HEK293 (cell line): Measurements from ENCODE around the gene HSFX4.
"Not testable (repeated sequence)": the region's sequence is repeated elsewhere in the genome, so short reads cannot be mapped to it uniquely, and the experiment has no call there.

ENCODE experiments used
- CTCF ChIA-PET: fragments of 350-600 bp; formaldehyde crosslinking; extraction: SDS; loops from one replicate; lab custom pipeline; 2021; ENCODE audit warnings: antibody characterized with exemption; lab: Yijun Ruan, JAX
- POLR2A ChIA-PET: fragments of 300-600 bp; formaldehyde crosslinking; extraction: SDS; loops from one replicate; lab custom pipeline; 2020; ENCODE audit warnings: antibody characterized with exemption, inconsistent platforms; lab: Yijun Ruan, JAX
- H3K27ac ChIP-seq: fragments of 200-500 bp; sonication (Bioruptor generic); 2 replicates; pipeline ENCODE4 v1.5.1; 2014; ENCODE audit warnings: low read depth, low read length, control low read depth, inconsistent platforms; ENCODE audit errors: extremely low read depth
- H3K36me3 ChIP-seq, 2 experiments: fragments of 200-500 bp in 1 of 2; sonication (Bioruptor generic) in 1 of 2; 1 replicate in 1 of 2; 2 replicates in 1 of 2; pipeline ENCODE4 v1.5.1; 2014 to 2017; ENCODE audit warnings: inconsistent platforms in 2 of 2, low read length in 2 of 2; ENCODE audit not compliant: control insufficient read depth in 2 of 2, insufficient read depth in 1 of 2
- H3K4me1 ChIP-seq: fragments of 200-500 bp; sonication (Bioruptor generic); 2 replicates; pipeline ENCODE4 v1.5.1; 2014; ENCODE audit warnings: mild to moderate bottlenecking, low read length, inconsistent platforms; ENCODE audit not compliant: control insufficient read depth, insufficient read depth
- H3K4me3 ChIP-seq: 2 replicates; pipeline ENCODE4 v1.5.1; 2011; ENCODE audit warnings: low read depth, mild to moderate bottlenecking, control low read depth, low read length, moderate library complexity
- H3K9me3 ChIP-seq: fragments of 200-500 bp; sonication (Bioruptor generic); 2 replicates; pipeline ENCODE4 v1.5.1; 2014; ENCODE audit warnings: low read depth, low read length, inconsistent platforms; ENCODE audit not compliant: control insufficient read depth, insufficient read depth
- BCL11A ChIP-seq: fragments of 450-650 bp; formaldehyde crosslinking; IDR thresholded peaks from 2 replicates; pipeline ENCODE4 v1.5.1; 2016; ENCODE audit warnings: low read depth, missing biosample characterization, missing genetic modification characterization
- EGR2 ChIP-seq: fragments of 450-650 bp; formaldehyde crosslinking; IDR thresholded peaks from 2 replicates; pipeline ENCODE4 v1.5.1; 2016; ENCODE audit warnings: low read depth, missing biosample characterization, missing genetic modification characterization
- GLIS1 ChIP-seq: fragments of 450-650 bp; formaldehyde crosslinking; IDR thresholded peaks from 2 replicates; pipeline ENCODE4 v1.5.1; 2016; ENCODE audit warnings: missing biosample characterization, missing genetic modification characterization
- IKZF3 ChIP-seq: fragments of 450-650 bp; IDR thresholded peaks from 2 replicates; pipeline ENCODE4 v1.5.0; 2018; ENCODE audit warnings: missing biosample characterization, mild to moderate bottlenecking, missing genetic modification characterization, moderate library complexity
- KLF16 ChIP-seq: fragments of 450-650 bp; formaldehyde crosslinking; IDR thresholded peaks from 2 replicates; pipeline ENCODE4 v1.5.1; 2017; ENCODE audit warnings: missing biosample characterization, missing genetic modification characterization
- KLF17 ChIP-seq: fragments of 450-650 bp; formaldehyde crosslinking; IDR thresholded peaks from 2 replicates; pipeline ENCODE4 v1.5.1; 2016; ENCODE audit warnings: missing biosample characterization, missing genetic modification characterization
- MYNN ChIP-seq: fragments of 450-650 bp; formaldehyde crosslinking; IDR thresholded peaks from 2 replicates; pipeline ENCODE4 v1.5.1; 2016; ENCODE audit warnings: missing biosample characterization, missing genetic modification characterization, borderline replicate concordance
- OSR2 ChIP-seq: fragments of 450-650 bp; formaldehyde crosslinking; IDR thresholded peaks from 2 replicates; pipeline ENCODE4 v1.5.1; 2016; ENCODE audit warnings: missing biosample characterization, missing genetic modification characterization
- RBAK ChIP-seq: fragments of 450-650 bp; formaldehyde crosslinking; IDR thresholded peaks from 2 replicates; pipeline ENCODE4 v1.5.1; 2016; ENCODE audit warnings: missing biosample characterization, missing genetic modification characterization
- REPIN1 ChIP-seq: fragments of 450-650 bp; formaldehyde crosslinking; IDR thresholded peaks from 2 replicates; pipeline ENCODE4 v1.5.1; 2017; ENCODE audit warnings: missing biosample characterization, missing genetic modification characterization, low read depth
- WT1 ChIP-seq: fragments of 450-650 bp; formaldehyde crosslinking; IDR thresholded peaks from 2 replicates; pipeline ENCODE4 v1.5.1; 2016; ENCODE audit warnings: missing biosample characterization, missing genetic modification characterization
- ZFP37 ChIP-seq: fragments of 450-650 bp; formaldehyde crosslinking; IDR thresholded peaks from 2 replicates; pipeline ENCODE4 v1.5.1; 2016; ENCODE audit warnings: missing biosample characterization, missing genetic modification characterization
- ZNF23 ChIP-seq: fragments of 450-650 bp; formaldehyde crosslinking; IDR thresholded peaks from 2 replicates; pipeline ENCODE4 v1.5.1; 2016; ENCODE audit warnings: missing biosample characterization, missing genetic modification characterization, borderline replicate concordance
- ZNF311 ChIP-seq: fragments of 450-650 bp; formaldehyde crosslinking; IDR thresholded peaks from 2 replicates; pipeline ENCODE4 v1.5.1; 2017; ENCODE audit warnings: missing biosample characterization, missing genetic modification characterization, borderline replicate concordance
- ZNF335 ChIP-seq: fragments of 450-650 bp; formaldehyde crosslinking; conservative IDR thresholded peaks from 2 replicates; pipeline ENCODE4 v1.5.1; 2016; ENCODE audit warnings: missing biosample characterization, missing genetic modification characterization
- ZNF350 ChIP-seq: fragments of 450-650 bp; formaldehyde crosslinking; IDR thresholded peaks from 2 replicates; pipeline ENCODE4 v1.5.0; 2017; ENCODE audit warnings: missing biosample characterization, mild to moderate bottlenecking, missing genetic modification characterization
- ZNF510 ChIP-seq: fragments of 450-650 bp; formaldehyde crosslinking; IDR thresholded peaks from 2 replicates; pipeline ENCODE4 v1.5.1; 2018; ENCODE audit warnings: mild to moderate bottlenecking, missing genetic modification characterization, missing biosample characterization; ENCODE audit not compliant: insufficient replicate concordance
- ZNF610 ChIP-seq: fragments of 450-650 bp; formaldehyde crosslinking; IDR thresholded peaks from 2 replicates; pipeline ENCODE4 v1.5.1; 2016; ENCODE audit warnings: missing biosample characterization, missing genetic modification characterization, borderline replicate concordance
- ZNF843 ChIP-seq: fragments of 450-650 bp; formaldehyde crosslinking; IDR thresholded peaks from 2 replicates; pipeline ENCODE4 v1.5.1; 2016; ENCODE audit warnings: missing biosample characterization, missing genetic modification characterization
- TF ChIP-seq, protein P1 (sequence below): fragments of 450-650 bp; formaldehyde crosslinking; IDR thresholded peaks from 2 replicates; pipeline ENCODE4 v1.5.1; 2016; ENCODE audit warnings: missing biosample characterization, missing genetic modification characterization
- TF ChIP-seq, protein P2 (sequence below): fragments of 450-650 bp; formaldehyde crosslinking; IDR thresholded peaks from 2 replicates; pipeline ENCODE4 v1.5.1; 2016; ENCODE audit warnings: missing biosample characterization, missing genetic modification characterization
- TF ChIP-seq, protein P3 (sequence below): fragments of 450-650 bp; formaldehyde crosslinking; IDR thresholded peaks from 2 replicates; pipeline ENCODE4 v1.5.1; 2016; ENCODE audit warnings: missing biosample characterization, missing genetic modification characterization
- TF ChIP-seq, protein P4 (sequence below): fragments of 450-650 bp; formaldehyde crosslinking; IDR thresholded peaks from 2 replicates; pipeline ENCODE4 v1.5.1; 2016; ENCODE audit warnings: missing biosample characterization, missing genetic modification characterization

The HSFX4 gene

GRCh38 chrX:149939905-149940673 lies 10.7 kb downstream of the HSFX4 start (continued):
- TF ChIP-seq BCL11A (tag by site-specific recombination) (no peak), KLF16 (tag by site-specific recombination) (peak; percentile 93), ZNF610 (tag by site-specific recombination) (no peak), RBAK (tag by site-specific recombination) (no peak), MYNN (no peak), ZFP37 (tag by site-specific recombination) (no peak), EGR2 (tag by site-specific recombination) (peak; percentile 100), ZNF510 (no peak), REPIN1 (tag by site-specific recombination) (no peak), WT1 (tag by site-specific recombination) (no peak; the same call in 1 of the 2 replicates), IKZF3 (tag by site-specific recombination) (peak; percentile 69), OSR2 (peak; percentile 72; the same call in 1 of the 2 replicates), ZNF350 (tag by site-specific recombination) (no peak), ZNF843 (tag by site-specific recombination) (peak; percentile 55; the same call in 1 of the 2 replicates), ZNF311 (tag by site-specific recombination) (no peak), ZNF23 (no peak)
- TF ChIP-seq, protein P1, sequence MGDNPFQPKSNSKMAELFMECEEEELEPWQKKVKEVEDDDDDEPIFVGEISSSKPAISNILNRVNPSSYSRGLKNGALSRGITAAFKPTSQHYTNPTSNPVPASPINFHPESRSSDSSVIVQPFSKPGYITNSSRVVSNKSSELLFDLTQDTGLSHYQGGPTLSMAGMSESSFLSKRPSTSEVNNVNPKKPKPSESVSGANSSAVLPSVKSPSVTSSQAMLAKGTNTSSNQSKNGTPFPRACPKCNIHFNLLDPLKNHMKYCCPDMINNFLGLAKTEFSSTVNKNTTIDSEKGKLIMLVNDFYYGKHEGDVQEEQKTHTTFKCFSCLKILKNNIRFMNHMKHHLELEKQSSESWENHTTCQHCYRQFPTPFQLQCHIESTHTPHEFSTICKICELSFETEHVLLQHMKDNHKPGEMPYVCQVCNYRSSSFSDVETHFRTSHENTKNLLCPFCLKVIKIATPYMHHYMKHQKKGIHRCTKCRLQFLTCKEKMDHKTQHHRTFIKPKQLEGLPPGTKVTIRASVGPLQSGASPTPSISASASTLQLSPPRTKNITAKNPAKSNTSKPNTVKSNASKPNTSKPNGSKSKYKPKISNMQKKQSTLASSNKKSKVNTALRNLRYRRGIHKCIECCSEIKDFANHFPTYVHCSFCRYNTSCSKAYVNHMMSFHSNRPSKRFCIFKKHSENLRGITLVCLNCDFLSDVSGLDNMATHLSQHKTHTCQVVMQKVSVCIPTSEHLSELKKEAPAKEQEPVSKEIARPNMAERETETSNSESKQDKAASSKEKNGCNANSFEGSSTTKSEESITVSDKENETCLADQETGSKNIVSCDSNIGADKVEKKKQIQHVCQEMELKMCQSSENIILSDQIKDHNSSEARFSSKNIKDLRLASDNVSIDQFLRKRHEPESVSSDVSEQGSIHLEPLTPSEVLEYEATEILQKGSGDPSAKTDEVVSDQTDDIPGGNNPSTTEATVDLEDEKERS (tag by site-specific recombination), result no peak
- TF ChIP-seq, protein P2, sequence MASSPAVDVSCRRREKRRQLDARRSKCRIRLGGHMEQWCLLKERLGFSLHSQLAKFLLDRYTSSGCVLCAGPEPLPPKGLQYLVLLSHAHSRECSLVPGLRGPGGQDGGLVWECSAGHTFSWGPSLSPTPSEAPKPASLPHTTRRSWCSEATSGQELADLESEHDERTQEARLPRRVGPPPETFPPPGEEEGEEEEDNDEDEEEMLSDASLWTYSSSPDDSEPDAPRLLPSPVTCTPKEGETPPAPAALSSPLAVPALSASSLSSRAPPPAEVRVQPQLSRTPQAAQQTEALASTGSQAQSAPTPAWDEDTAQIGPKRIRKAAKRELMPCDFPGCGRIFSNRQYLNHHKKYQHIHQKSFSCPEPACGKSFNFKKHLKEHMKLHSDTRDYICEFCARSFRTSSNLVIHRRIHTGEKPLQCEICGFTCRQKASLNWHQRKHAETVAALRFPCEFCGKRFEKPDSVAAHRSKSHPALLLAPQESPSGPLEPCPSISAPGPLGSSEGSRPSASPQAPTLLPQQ (tag by site-specific recombination), result 0 out of 2 replicates have a peak, but pooled peaks have one; percentile 32
- TF ChIP-seq, protein P3, sequence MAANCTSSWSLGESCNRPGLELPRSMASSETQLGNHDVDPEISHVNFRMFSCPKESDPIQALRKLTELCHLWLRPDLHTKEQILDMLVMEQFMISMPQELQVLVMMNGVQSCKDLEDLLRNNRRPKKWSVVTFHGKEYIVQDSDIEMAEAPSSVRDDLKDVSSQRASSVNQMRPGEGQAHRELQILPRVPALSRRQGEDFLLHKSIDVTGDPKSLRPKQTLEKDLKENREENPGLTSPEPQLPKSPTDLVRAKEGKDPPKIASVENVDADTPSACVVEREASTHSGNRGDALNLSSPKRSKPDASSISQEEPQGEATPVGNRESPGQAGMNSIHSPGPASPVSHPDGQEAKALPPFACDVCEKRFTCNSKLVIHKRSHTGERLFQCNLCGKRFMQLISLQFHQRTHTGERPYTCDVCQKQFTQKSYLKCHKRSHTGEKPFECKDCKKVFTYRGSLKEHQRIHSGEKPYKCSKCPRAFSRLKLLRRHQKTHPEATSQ, result no peak

GRCh38 chrX:149940674-149941024 lies 11.3 kb downstream of the HSFX4 start:
- TF ChIP-seq GLIS1, result peak; percentile 47; the same call in 1 of the 2 replicates
- TF ChIP-seq ZNF335 (tag by site-specific recombination), result peak; percentile 79
- TF ChIP-seq KLF17, result peak; percentile 2; the same call in 1 of the 2 replicates
- TF ChIP-seq, protein P4, sequence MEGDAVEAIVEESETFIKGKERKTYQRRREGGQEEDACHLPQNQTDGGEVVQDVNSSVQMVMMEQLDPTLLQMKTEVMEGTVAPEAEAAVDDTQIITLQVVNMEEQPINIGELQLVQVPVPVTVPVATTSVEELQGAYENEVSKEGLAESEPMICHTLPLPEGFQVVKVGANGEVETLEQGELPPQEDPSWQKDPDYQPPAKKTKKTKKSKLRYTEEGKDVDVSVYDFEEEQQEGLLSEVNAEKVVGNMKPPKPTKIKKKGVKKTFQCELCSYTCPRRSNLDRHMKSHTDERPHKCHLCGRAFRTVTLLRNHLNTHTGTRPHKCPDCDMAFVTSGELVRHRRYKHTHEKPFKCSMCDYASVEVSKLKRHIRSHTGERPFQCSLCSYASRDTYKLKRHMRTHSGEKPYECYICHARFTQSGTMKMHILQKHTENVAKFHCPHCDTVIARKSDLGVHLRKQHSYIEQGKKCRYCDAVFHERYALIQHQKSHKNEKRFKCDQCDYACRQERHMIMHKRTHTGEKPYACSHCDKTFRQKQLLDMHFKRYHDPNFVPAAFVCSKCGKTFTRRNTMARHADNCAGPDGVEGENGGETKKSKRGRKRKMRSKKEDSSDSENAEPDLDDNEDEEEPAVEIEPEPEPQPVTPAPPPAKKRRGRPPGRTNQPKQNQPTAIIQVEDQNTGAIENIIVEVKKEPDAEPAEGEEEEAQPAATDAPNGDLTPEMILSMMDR (tag by site-specific recombination), result peak; percentile 76
- not testable (repeated sequence) for H3K4me3 ChIP-seq, H3K9me3 ChIP-seq, H3K27ac ChIP-seq, H3K4me1 ChIP-seq
- CTCF ChIA-PET, result interaction anchor here (0.6 to 2.1 kb wide), 9 partner anchors 9 to 781 kb away, joined by 3 to 11 read pairs (median 4); no protein-coding TSS in a partner anchor
- peaks cover 0 to 15% of the 10 kb centered on the region in 2 experiments; a peak in 2 of 3 replicates for H3K36me3 ChIP-seq
- POLR2A ChIA-PET, result interaction anchor here (1.3 to 3.8 kb wide), 3 partner anchors 400 to 753 kb away, joined by 5 to 51 read pairs (median 21); partner anchors contain the start of genes EOLA1, MAMLD1 and MTMR1
